HG03095 (cell line): Measurements from ENCODE around the gene HOMER2.

Experiments used
- ATAC-seq: cut with Tn5 transposase; IDR thresholded peaks from one replicate; pipeline ENCODE4 v1.9.1; 2021; ENCODE audit warnings: moderate library complexity; ENCODE audit not compliant: unreplicated experiment

The HOMER2 gene

GRCh38 chr15:82807920-82808633 lies 144.4 kb downstream of the HOMER2 start:
- no peak for ATAC-seq

GRCh38 chr15:82805994-82806406 lies 146.5 kb downstream of the HOMER2 start, which contains the start of gene FSD2:
Gene FSD2, minus strand, starts transcription at chr15:82806069. Its CDS starts 18,679 bp downstream, at chr15:82787390.
- peak; percentile 48 for ATAC-seq

GRCh38 chr15:82804575-82804949 lies 148.0 kb downstream of the HOMER2 start:
- ATAC-seq, result no peak

- ATAC-seq, result no peak
Measured at GRCh38 chr15:82803793-82804574, 148.5 kb downstream of the HOMER2 start.

- ATAC-seq, result no peak
Measured at GRCh38 chr15:82802497-82802896, 150.0 kb downstream of the HOMER2 start.

- ATAC-seq, result no peak
Measured at GRCh38 chr15:82799183-82799841, 153.2 kb downstream of the HOMER2 start.
